Gastrocnemius medialis (tissue), 4 donors: ENCODE results near the gene NIPA2.

Experiments
- CTCF ChIP-seq, 5 experiments: fragments of 450-650 bp in 3 of 5; fragments of 200-600 bp in 2 of 5; sonication (generic) in 2 of 5; IDR thresholded peaks in 4 of 5; conservative IDR thresholded peaks in 1 of 5; 1 replicate in 4 of 5; 2 replicates in 1 of 5; pipeline ENCODE4 v1.5.1; 2016 to 2019; ENCODE audit warnings: antibody characterized with exemption in 5 of 5, mild to moderate bottlenecking in 3 of 5, moderate library complexity in 3 of 5
- POLR2A ChIP-seq, 2 donors: fragments of 450-650 bp; IDR thresholded peaks; one replicate each; pipeline ENCODE4 v1.6.1; 2017; ENCODE audit warnings: antibody characterized with exemption in 2 of 2, mild to moderate bottlenecking in 2 of 2, moderate library complexity in 2 of 2

GRCh38 chr15:22880981-22881738, 42.7 kb downstream of the NIPA2 start:
- TF ChIP-seq POLR2A (IDR thresholded peaks at IDR 0.05) (no peak), CTCF (IDR thresholded peaks at IDR 0.05 in 4 of 5, conservative IDR thresholded peaks at IDR 0.05 in 1 of 5) (no peak)
